H9 (cell line): ENCODE measurements around the gene COL4A1. TPM values are rescaled to one million over a fixed set of nuclear protein-coding genes. Genes with fewer than 3 reads are reported as not detected.

Experiments used
- DNase-seq: peaks from one replicate; pipeline ENCODE4 v3.0.0-alpha.2; 2017
- H2AFZ ChIP-seq: one replicate; pipeline ENCODE4 v1.6.1; 2013; ENCODE audit warnings: mild to moderate bottlenecking, low read length, control low read depth, moderate library complexity
- H2AK5ac ChIP-seq: 2 replicates; pipeline ENCODE4 v1.6.1; 2013; ENCODE audit warnings: low read length, control low read depth, mixed read lengths; ENCODE audit not compliant: insufficient read length
- H2BK120ac ChIP-seq: one replicate; pipeline ENCODE4 v1.6.1; 2013; ENCODE audit warnings: low read depth, mild to moderate bottlenecking, low read length, control low read depth, inconsistent platforms; ENCODE audit not compliant: poor library complexity, severe bottlenecking
- H2BK12ac ChIP-seq: 2 replicates; pipeline ENCODE4 v1.6.1; 2013; ENCODE audit warnings: low read length, control low read depth, mixed read lengths, low read depth; ENCODE audit not compliant: insufficient read length
- H2BK15ac ChIP-seq: 2 replicates; pipeline ENCODE4 v1.6.1; 2013; ENCODE audit warnings: low read depth, low read length, control low read depth
- H2BK20ac ChIP-seq: one replicate; pipeline ENCODE4 v1.6.1; 2013; ENCODE audit warnings: low read depth, mild to moderate bottlenecking, low read length, control low read depth, inconsistent platforms; ENCODE audit not compliant: poor library complexity, severe bottlenecking
- H2BK5ac ChIP-seq: 2 replicates; pipeline ENCODE4 v1.6.1; 2013; ENCODE audit warnings: low read length, control low read depth, mixed read lengths; ENCODE audit not compliant: insufficient read length
- H3K14ac ChIP-seq: 2 replicates; pipeline ENCODE4 v1.6.1; 2013; ENCODE audit warnings: low read length, control low read depth; ENCODE audit not compliant: insufficient read depth
- H3K18ac ChIP-seq: 2 replicates; pipeline ENCODE4 v1.6.1; 2013; ENCODE audit warnings: low read depth, mild to moderate bottlenecking, mixed read lengths, low read length, control low read depth; ENCODE audit not compliant: insufficient read length
- H3K23ac ChIP-seq: 2 replicates; pipeline ENCODE4 v1.6.1; 2013; ENCODE audit warnings: low read length, control low read depth, mixed read lengths, low read depth; ENCODE audit not compliant: insufficient read length
- H3K23me2 ChIP-seq: 2 replicates; pipeline ENCODE4 v1.6.1; 2013; ENCODE audit warnings: low read depth, mild to moderate bottlenecking, mixed read lengths, low read length, control low read depth; ENCODE audit not compliant: insufficient read length, poor library complexity, severe bottlenecking
- H3K27ac ChIP-seq: 2 replicates; pipeline ENCODE4 v1.5.1; 2013; ENCODE audit warnings: low read length, control low read depth, mixed read lengths, low read depth; ENCODE audit not compliant: insufficient read length
- H3K27me3 ChIP-seq: 2 replicates; pipeline ENCODE4 v1.6.1; 2013; ENCODE audit warnings: low read length, control low read depth, inconsistent platforms; ENCODE audit not compliant: insufficient read depth
- H3K4ac ChIP-seq: 2 replicates; pipeline ENCODE4 v1.6.1; 2013; ENCODE audit warnings: low read depth, mild to moderate bottlenecking, control low read depth, inconsistent platforms, low read length, moderate library complexity
- H3K4me1 ChIP-seq: 2 replicates; pipeline ENCODE4 v1.6.1; 2013; ENCODE audit warnings: low read length, control low read depth, inconsistent platforms; ENCODE audit not compliant: insufficient read depth
- H3K4me2 ChIP-seq: 2 replicates; pipeline ENCODE4 v1.6.1; 2013; ENCODE audit warnings: low read length, control low read depth, mixed read lengths; ENCODE audit not compliant: insufficient read length, insufficient read depth
- H3K56ac ChIP-seq: 2 replicates; pipeline ENCODE4 v1.6.1; 2013; ENCODE audit warnings: low read depth, mild to moderate bottlenecking, mixed read lengths, low read length, control low read depth; ENCODE audit not compliant: insufficient read length
- H3K79me1 ChIP-seq: 2 replicates; pipeline ENCODE4 v1.6.1; 2013; ENCODE audit warnings: low read depth, mild to moderate bottlenecking, moderate library complexity, low read length, control low read depth, inconsistent platforms; ENCODE audit not compliant: insufficient read depth, poor library complexity, severe bottlenecking
- H3K79me2 ChIP-seq: 2 replicates; pipeline ENCODE4 v1.6.1; 2013; ENCODE audit warnings: low read length, control low read depth, inconsistent platforms; ENCODE audit not compliant: insufficient read depth
- H3K9ac ChIP-seq: 2 replicates; pipeline ENCODE4 v1.6.1; 2013; ENCODE audit warnings: low read length, control low read depth, mixed read lengths; ENCODE audit not compliant: insufficient read length; ENCODE audit errors: extremely low read depth
- H3K9me3 ChIP-seq: one replicate; pipeline ENCODE4 v1.6.1; 2013; ENCODE audit warnings: low read depth, low read length, inconsistent platforms; ENCODE audit not compliant: control insufficient read depth
- H3T11ph ChIP-seq: one replicate; pipeline ENCODE4 v1.6.1; 2013; ENCODE audit warnings: mild to moderate bottlenecking, low read length, control low read depth, inconsistent platforms
- H4K20me1 ChIP-seq: one replicate; pipeline ENCODE4 v1.6.1; 2013; ENCODE audit not compliant: control insufficient read depth, insufficient read length, insufficient read depth
- H4K5ac ChIP-seq: 2 replicates; pipeline ENCODE4 v1.6.1; 2013; ENCODE audit warnings: low read depth, mild to moderate bottlenecking, mixed read lengths, low read length, control low read depth; ENCODE audit not compliant: insufficient read length
- H4K8ac ChIP-seq: replicated peaks from 2 replicates; pipeline ENCODE4 v1.6.1; 2013; ENCODE audit warnings: low read length, control low read depth, mixed read lengths, low read depth; ENCODE audit not compliant: insufficient read length
- H4K91ac ChIP-seq: 2 replicates; pipeline ENCODE4 v1.6.1; 2013; ENCODE audit warnings: low read depth, mild to moderate bottlenecking, moderate library complexity, mixed read lengths, low read length, control low read depth; ENCODE audit not compliant: insufficient read length
- H3K27ac Mint-ChIP-seq, 3 experiments: 2 replicates in 2 of 3; 3 replicates in 1 of 3; pipeline ENCODE4 v1.8.0; 2020 to 2021; ENCODE audit warnings: mixed read lengths in 3 of 3, mild to moderate bottlenecking in 1 of 3, moderate library complexity in 1 of 3
- H3K27me3 Mint-ChIP-seq: 2 replicates; pipeline ENCODE4 v1.8.0; 2021; ENCODE audit warnings: low read depth, mild to moderate bottlenecking, moderate library complexity, mixed read lengths
- H3K36me3 Mint-ChIP-seq, 3 experiments: 2 replicates in 2 of 3; 3 replicates in 1 of 3; pipeline ENCODE4 v1.8.0; 2020 to 2021; ENCODE audit warnings: low read depth in 3 of 3, mixed read lengths in 3 of 3; ENCODE audit not compliant: insufficient read depth in 1 of 3
- H3K4me1 Mint-ChIP-seq, 2 experiments: 2 replicates each; pipeline ENCODE4 v1.8.0; 2020; ENCODE audit warnings: mixed read lengths in 2 of 2
- H3K4me3 Mint-ChIP-seq, 2 experiments: 2 replicates in 1 of 2; 3 replicates in 1 of 2; pipeline ENCODE4 v1.8.0; 2020 to 2021; ENCODE audit warnings: mild to moderate bottlenecking in 2 of 2, mixed read lengths in 2 of 2, moderate library complexity in 1 of 2
- H3K9me3 Mint-ChIP-seq, 2 experiments: 2 replicates in 1 of 2; 3 replicates in 1 of 2; pipeline ENCODE4 v1.8.0; 2020; ENCODE audit warnings: mild to moderate bottlenecking in 2 of 2, mixed read lengths in 2 of 2, moderate library complexity in 1 of 2
- CTCF ChIP-seq: fragments of 200-600 bp; sonication (generic); conservative IDR thresholded peaks from 3 replicates; pipeline ENCODE4 v1.8.0; 2021; ENCODE audit warnings: antibody characterized with exemption, mild to moderate bottlenecking
- WGBS: extraction: QIAGEN DNeasy Blood & Tissue Kit; methylation state at CpG from one replicate; pipeline ENCODE4 v1.1.7; 2013; ENCODE audit warnings: missing lambda C conversion rate, low lambda C conversion rate, mixed read lengths; ENCODE audit not compliant: insufficient read length; ENCODE audit errors: extremely low coverage; 5-methylcytosine and 5-hydroxymethylcytosine counted together
- total RNA-seq: library from RNA; stranded (reverse); gene quantifications from 2 replicates; pipeline ENCODE4 v1.2.1, GENCODE V29; 2021

The COL4A1 gene
- total RNA-seq, 1 experiment from 2014 or later = 73.1 TPM

GRCh38 chr13:110279684-110280083, 27.3 kb downstream of the COL4A1 start:
- H3K4me2 ChIP-seq = no peak overlapping the region
- peaks cover 5 to 7% of the 10 kb centered on the region in 2 experiments for H3K4me1 Mint-ChIP-seq
- no peaks in the 10 kb centered on the region for H3K79me1 ChIP-seq
- no peak overlapping the region for H3K27ac Mint-ChIP-seq
- H3K9me3 ChIP-seq = no peaks in the 10 kb centered on the region
- no peak overlapping the region for H2BK120ac ChIP-seq
- H3K36me3 Mint-ChIP-seq = no peaks in the 10 kb centered on the region; a peak in 1 of 7 replicates
- H3K79me2 ChIP-seq = no peaks in the 10 kb centered on the region; the same call in 1 of the 2 replicates
- H3K27ac ChIP-seq = no peak overlapping the region
- no peak overlapping the region for H3K4me3 Mint-ChIP-seq
- H2BK15ac ChIP-seq = no peak overlapping the region
- DNase-seq = no peak
- H2AK5ac ChIP-seq = no peak overlapping the region
- no peak overlapping the region for H3K14ac ChIP-seq
- no peaks in the 10 kb centered on the region for H3K4me1 ChIP-seq
- H4K5ac ChIP-seq = no peak overlapping the region
- H2BK12ac ChIP-seq = no peak overlapping the region
- H4K8ac ChIP-seq = no peak overlapping the region
- H3K4ac ChIP-seq = no peak overlapping the region
- no peaks in the 10 kb centered on the region for H3K23me2 ChIP-seq
- H3K18ac ChIP-seq = no peak overlapping the region
- H4K20me1 ChIP-seq = no peaks in the 10 kb centered on the region
- H3K23ac ChIP-seq = no peak overlapping the region
- no peak overlapping the region for H2BK5ac ChIP-seq
- no peaks in the 10 kb centered on the region for H3K27me3 ChIP-seq
- no CpG with 5 or more reads among the region's 4 CpGs for WGBS
- H3T11ph ChIP-seq = no peak overlapping the region
- H3K9me3 Mint-ChIP-seq = no peaks in the 10 kb centered on the region
- no peak for TF ChIP-seq CTCF
- H2AFZ ChIP-seq = no peak overlapping the region
- no peak overlapping the region for H4K91ac ChIP-seq
- H3K27me3 Mint-ChIP-seq = no peaks in the 10 kb centered on the region
- no peak overlapping the region for H3K56ac ChIP-seq
- no peak overlapping the region for H2BK20ac ChIP-seq
- H3K9ac ChIP-seq = no peak overlapping the region
